B cell (primary cell): ENCODE measurements around the gene COLEC12. TPM values are rescaled to one million over a fixed set of nuclear protein-coding genes. Genes with fewer than 3 reads are reported as not detected.

Experiments
- ATAC-seq: fragments of 200-7000 bp; cut with Tn5 transposase; one replicate; pipeline ENCODE4 v1.10.0; 2021; ENCODE audit warnings: low read depth, mild to moderate bottlenecking, moderate number of reproducible peaks, moderate library complexity
- CTCF ChIA-PET: fragments of 350-600 bp; sonication (Branson Sonifier 250); formaldehyde crosslinking; loops from one replicate; lab custom pipeline; 2021; ENCODE audit warnings: antibody characterized with exemption, inconsistent platforms; lab: Charles Lee
- POLR2A ChIA-PET: fragments of 350-600 bp; sonication (Branson Sonifier 250); formaldehyde crosslinking; loops from one replicate; lab custom pipeline; 2021; ENCODE audit warnings: antibody characterized with exemption; lab: Charles Lee
- DNase-seq: peaks from one replicate; pipeline ENCODE4 v3.0.0; 2013
- H2AFZ ChIP-seq: 2 replicates; pipeline ENCODE4 v1.6.1; 2012; ENCODE audit warnings: mild to moderate bottlenecking, low read depth, low read length; ENCODE audit not compliant: insufficient read depth, poor library complexity, severe bottlenecking
- H3K27ac ChIP-seq, 2 donors: 1 replicate in 1 of 2; 2 replicates in 1 of 2; pipeline ENCODE4 v1.5.1; 2012 to 2013; ENCODE audit warnings: low read length in 2 of 2, mild to moderate bottlenecking in 2 of 2, moderate library complexity in 1 of 2
- H3K27me3 ChIP-seq, 4 experiments: fragments of 200-600 bp in 1 of 4; sonication (generic) in 1 of 4; replicated peaks in 1 of 4; 1 replicate in 2 of 4; 2 replicates in 2 of 4; pipeline versions ENCODE4 v1.6.1 to v1.7.0; 2013 to 2016; ENCODE audit warnings: low read length in 3 of 4, mild to moderate bottlenecking in 2 of 4, mixed read lengths in 1 of 4, moderate library complexity in 1 of 4; ENCODE audit not compliant: insufficient read depth in 4 of 4, control insufficient read depth in 3 of 4; ENCODE audit errors: control extremely low read depth in 1 of 4
- H3K36me3 ChIP-seq, 2 experiments: replicated peaks in 1 of 2; 1 replicate in 1 of 2; 2 replicates in 1 of 2; pipeline versions ENCODE4 v1.6.1 to v1.7.1; 2013; ENCODE audit warnings: low read length in 1 of 2; ENCODE audit not compliant: insufficient read depth in 2 of 2, control insufficient read depth in 1 of 2; ENCODE audit errors: control extremely low read depth in 1 of 2, extremely low read depth in 1 of 2
- H3K4me1 ChIP-seq, 2 donors: fragments of 200-600 bp in 1 of 2; sonication (generic) in 1 of 2; 1 replicate in 1 of 2; 2 replicates in 1 of 2; pipeline versions ENCODE4 v1.5.1 to v1.6.1; 2013 to 2017; ENCODE audit warnings: low read length in 2 of 2; ENCODE audit not compliant: control insufficient read depth in 2 of 2, insufficient read depth in 2 of 2
- H3K4me2 ChIP-seq: replicated peaks from 2 replicates; pipeline ENCODE3; 2012; ENCODE audit warnings: mild to moderate bottlenecking, low read depth, low read length; ENCODE audit not compliant: poor library complexity, severe bottlenecking
- H3K4me3 ChIP-seq, 5 experiments: fragments of 200-600 bp in 1 of 5; sonication (generic) in 1 of 5; 1 replicate in 3 of 5; 2 replicates in 2 of 5; pipeline versions ENCODE4 v1.5.1 to v1.7.0; 2011 to 2016; ENCODE audit warnings: low read length in 4 of 5, mild to moderate bottlenecking in 4 of 5, low read depth in 2 of 5, control low read depth in 1 of 5, moderate library complexity in 1 of 5; ENCODE audit not compliant: insufficient read depth in 1 of 5; ENCODE audit errors: control extremely low read depth in 1 of 5, extremely low read depth in 1 of 5
- H3K79me2 ChIP-seq: fragments of 200-600 bp; sonication (generic); one replicate; pipeline ENCODE4 v1.6.0; 2016; ENCODE audit warnings: low read length; ENCODE audit not compliant: control insufficient read depth, insufficient read depth
- H3K9ac ChIP-seq: fragments of 200-600 bp; sonication (generic); 2 replicates; pipeline ENCODE4 v1.6.1; 2017; ENCODE audit warnings: mild to moderate bottlenecking, low read length, moderate library complexity
- H3K9me3 ChIP-seq, 3 donors: one replicate each; pipeline versions ENCODE4 v1.6.1 to v1.7.1; 2013; ENCODE audit warnings: low read length in 2 of 3; ENCODE audit not compliant: control insufficient read depth in 2 of 3, insufficient read depth in 1 of 3; ENCODE audit errors: control extremely low read depth in 1 of 3
- H4K20me1 ChIP-seq: 2 replicates; pipeline ENCODE4 v1.6.0; 2012; ENCODE audit warnings: mild to moderate bottlenecking, low read length; ENCODE audit not compliant: insufficient read depth, control insufficient read depth, poor library complexity, severe bottlenecking
- H3K27ac Mint-ChIP-seq: one replicate; pipeline ENCODE4 v1.8.0; 2021; ENCODE audit warnings: mixed read lengths
- H3K27me3 Mint-ChIP-seq: one replicate; pipeline ENCODE4 v1.8.0; 2021; ENCODE audit warnings: mixed read lengths
- H3K4me1 Mint-ChIP-seq: one replicate; pipeline ENCODE4 v1.8.0; 2021; ENCODE audit warnings: mixed read lengths
- H3K4me3 Mint-ChIP-seq: one replicate; pipeline ENCODE4 v1.8.0; 2021; ENCODE audit warnings: mixed read lengths
- H3K9me3 Mint-ChIP-seq: one replicate; pipeline ENCODE4 v1.8.0; 2022; ENCODE audit warnings: mixed read lengths; ENCODE audit not compliant: insufficient read depth
- CTCF ChIP-seq: fragments of 200-600 bp; IDR thresholded peaks from one replicate; pipeline ENCODE4 v1.8.0; 2022; ENCODE audit warnings: antibody characterized with exemption, mild to moderate bottlenecking
- EZH2 ChIP-seq: IDR thresholded peaks from 2 replicates; pipeline ENCODE4 v1.6.1; 2012; ENCODE audit warnings: borderline replicate concordance, low read depth, mild to moderate bottlenecking, moderate library complexity, low read length; ENCODE audit not compliant: insufficient read depth, poor library complexity, severe bottlenecking
- WGBS: methylation state at CpG from one replicate; pipeline ENCODE4 v1.1.5; 2013; ENCODE audit warnings: missing lambda C conversion rate; ENCODE audit not compliant: insufficient coverage; 5-methylcytosine and 5-hydroxymethylcytosine counted together
- intact Hi-C: fragments of 100-400 bp; cut with micrococcal nuclease; formaldehyde crosslinking; loops from one replicate; pipeline ENCODE4 v1.10.0; 2022
- polyA plus RNA-seq: library from polyadenylated mRNA; depleted of rRNA; stranded (reverse); fragments of >200 nt; gene quantifications from 2 replicates; pipeline ENCODE4 v1.2.3, GENCODE V29; 2012
- total RNA-seq, 2 donors: library from RNA; stranded (reverse); fragments of 120-200 nt in 1 of 2; gene quantifications; 1 replicate in 1 of 2; 2 replicates in 1 of 2; pipeline versions ENCODE4 v1.2.3 to v1.2.4, GENCODE V29; 2013 to 2022

Gene COLEC12
- total and polyA plus RNA-seq, 2 donors (not counting 1 experiment from before 2014, with no cell fraction given) = not detected

- no CpG with 5 or more reads among the region's 1 CpG for WGBS
- no peak overlapping the region for H3K9ac ChIP-seq
- H3K4me1 ChIP-seq = no peaks in the 10 kb centered on the region
- DNase-seq (no peak), ATAC-seq (no peak)
- no peaks in the 10 kb centered on the region for H3K9me3 ChIP-seq
- no peak overlapping the region for H3K27ac ChIP-seq
- ChIA-PET POLR2A (no interaction called here), CTCF (no interaction called here)
- intact Hi-C loops = no loop called here
- H3K4me1 Mint-ChIP-seq = peaks cover 5% of the 10 kb centered on the region
- H3K4me3 Mint-ChIP-seq = no peak overlapping the region
- H3K9me3 Mint-ChIP-seq = no peaks in the 10 kb centered on the region
- H3K27me3 ChIP-seq = no peaks in the 10 kb centered on the region
- peaks cover 4% of the 10 kb centered on the region for H3K27me3 Mint-ChIP-seq
- no peak overlapping the region for H3K27ac Mint-ChIP-seq
- no peak overlapping the region for H2AFZ ChIP-seq
- TF ChIP-seq CTCF (no peak), EZH2 (no peak)
- no peaks in the 10 kb centered on the region for H3K79me2 ChIP-seq
- H3K4me2 ChIP-seq = no peak overlapping the region
- no peaks in the 10 kb centered on the region for H3K36me3 ChIP-seq
- H4K20me1 ChIP-seq = no peaks in the 10 kb centered on the region
- H3K4me3 ChIP-seq = no peak overlapping the region
These were observed 180.3 kb downstream of the COLEC12 start for GRCh38 chr18:320155-320554.

- TF ChIP-seq CTCF = no peak
- no peak for TF ChIP-seq EZH2
- POLR2A ChIA-PET = no interaction called here
- H3K27ac ChIP-seq = no peak overlapping the region
These were observed 180.8 kb downstream of the COLEC12 start for GRCh38 chr18:319720-320119.

More at GRCh38 chr18:319720-320119, 180.8 kb downstream of the COLEC12 start:
- H3K4me2 ChIP-seq = no peak overlapping the region
- CTCF ChIA-PET = no interaction called here
- Mint-ChIP-seq H3K4me1 (peaks cover 5% of the 10 kb centered on the region), H3K4me3 (no peak overlapping the region), H3K27me3 (peaks cover 4% of the 10 kb centered on the region), H3K9me3 (no peaks in the 10 kb centered on the region), H3K27ac (no peak overlapping the region)
- no peaks in the 10 kb centered on the region for H3K9me3 ChIP-seq
- no peak overlapping the region for H3K4me3 ChIP-seq
- no peak overlapping the region for H3K9ac ChIP-seq
- no peaks in the 10 kb centered on the region for H3K27me3 ChIP-seq
- intact Hi-C loops = no loop called here
- H3K36me3 ChIP-seq = no peaks in the 10 kb centered on the region
- no peak for ATAC-seq
- H3K4me1 ChIP-seq = no peaks in the 10 kb centered on the region
- H4K20me1 ChIP-seq = no peaks in the 10 kb centered on the region
- no peaks in the 10 kb centered on the region for H3K79me2 ChIP-seq
- no CpG with 5 or more reads among the region's 5 CpGs for WGBS
- DNase-seq = no peak
- H2AFZ ChIP-seq = no peak overlapping the region
